IMR-90 (cell line): ENCODE results near the gene GLCE. TPM values are rescaled to one million over a fixed set of nuclear protein-coding genes. Genes with fewer than 3 reads are reported as not detected.

Experiments used
- ATAC-seq: fragments of 200-7000 bp; cut with Tn5 transposase; 2 replicates; pipeline ENCODE4 v1.9.1; 2020; ENCODE audit warnings: low read depth, mild to moderate bottlenecking, moderate library complexity
- BruUV-seq: library from RNA; stranded (reverse); fragments of 400-500 nt; replicated peaks from 2 replicates; lab custom pipeline; 2021; lab: Mats Ljungman, UMichigan
- CTCF ChIA-PET: fragments of 300-600 bp; formaldehyde crosslinking; extraction: SDS; loops from one replicate; lab custom pipeline; 2021; ENCODE audit warnings: antibody characterized with exemption; lab: Yijun Ruan, JAX
- POLR2A ChIA-PET: fragments of 300-600 bp; sonication (Branson Sonifier 250); formaldehyde crosslinking; loops from one replicate; lab custom pipeline; 2022; ENCODE audit warnings: antibody characterized with exemption; ENCODE audit not compliant: unreplicated experiment; lab: Charles Lee
- DNase-seq: peaks from one replicate; pipeline ENCODE4 v3.0.0; 2013
- H2AFZ ChIP-seq: replicated peaks from 2 replicates; pipeline ENCODE3; 2013; ENCODE audit warnings: low read length, mild to moderate bottlenecking; ENCODE audit not compliant: poor library complexity
- H2AK5ac ChIP-seq: 2 replicates; pipeline ENCODE4 v1.6.1; 2013; ENCODE audit warnings: low read depth, low read length, inconsistent platforms
- H2AK9ac ChIP-seq: replicated peaks from 2 replicates; pipeline ENCODE3; 2013; ENCODE audit warnings: mild to moderate bottlenecking, low read depth, low read length, moderate library complexity; ENCODE audit not compliant: poor library complexity
- H2BK120ac ChIP-seq: 2 replicates; pipeline ENCODE4 v1.6.1; 2013; ENCODE audit warnings: low read depth, low read length, inconsistent platforms
- H2BK15ac ChIP-seq: 3 replicates; pipeline ENCODE4 v1.6.1; 2013; ENCODE audit warnings: low read depth, low read length, inconsistent platforms
- H2BK20ac ChIP-seq: 2 replicates; pipeline ENCODE4 v1.6.1; 2013; ENCODE audit warnings: low read depth, mild to moderate bottlenecking, inconsistent platforms, low read length, moderate library complexity
- H2BK5ac ChIP-seq: 2 replicates; pipeline ENCODE4 v1.6.1; 2013; ENCODE audit warnings: mild to moderate bottlenecking, low read depth, low read length, inconsistent platforms; ENCODE audit not compliant: poor library complexity, severe bottlenecking
- H3K14ac ChIP-seq: replicated peaks from 2 replicates; pipeline ENCODE4 v1.6.1; 2013; ENCODE audit warnings: low read depth, low read length, inconsistent platforms
- H3K18ac ChIP-seq: 2 replicates; pipeline ENCODE4 v1.6.1; 2013; ENCODE audit warnings: low read depth, low read length, control low read depth
- H3K23ac ChIP-seq: 2 replicates; pipeline ENCODE4 v1.6.1; 2013; ENCODE audit warnings: low read depth, low read length, inconsistent platforms
- H3K27ac ChIP-seq: 2 replicates; pipeline ENCODE4 v1.5.1; 2013; ENCODE audit warnings: mild to moderate bottlenecking, control low read depth, low read length; ENCODE audit not compliant: insufficient read depth
- H3K27me3 ChIP-seq: 2 replicates; pipeline ENCODE4 v1.6.1; 2013; ENCODE audit warnings: low read length; ENCODE audit not compliant: control insufficient read depth, insufficient read depth
- H3K36me3 ChIP-seq: 2 replicates; pipeline ENCODE4 v1.6.1; 2013; ENCODE audit warnings: low read length, mixed read lengths; ENCODE audit not compliant: control insufficient read depth, insufficient read depth
- H3K4ac ChIP-seq: 2 replicates; pipeline ENCODE4 v1.6.1; 2013; ENCODE audit warnings: low read depth, low read length, inconsistent platforms
- H3K4me1 ChIP-seq: 2 replicates; pipeline ENCODE4 v1.6.1; 2013; ENCODE audit warnings: low read length, mixed read lengths; ENCODE audit not compliant: control insufficient read depth, insufficient read depth
- H3K4me2 ChIP-seq: 2 replicates; pipeline ENCODE4 v1.6.1; 2013; ENCODE audit warnings: low read depth, mild to moderate bottlenecking, control low read depth, low read length, moderate library complexity
- H3K4me3 ChIP-seq: 2 replicates; pipeline ENCODE4 v1.5.1; 2013; ENCODE audit warnings: low read depth, mild to moderate bottlenecking, control low read depth, low read length, moderate library complexity; ENCODE audit not compliant: insufficient read depth
- H3K56ac ChIP-seq: 2 replicates; pipeline ENCODE4 v1.6.1; 2013; ENCODE audit warnings: low read length, inconsistent platforms; ENCODE audit not compliant: insufficient read depth; ENCODE audit errors: extremely low read depth
- H3K79me1 ChIP-seq, 2 experiments: 2 replicates each; pipeline ENCODE4 v1.6.1; 2013; ENCODE audit warnings: low read length in 2 of 2, inconsistent platforms in 1 of 2, low read depth in 1 of 2
- H3K9ac ChIP-seq: 2 replicates; pipeline ENCODE4 v1.6.1; 2013; ENCODE audit warnings: low read depth, low read length, control low read depth
- H3K9me1 ChIP-seq: 2 replicates; pipeline ENCODE4 v1.6.1; 2013; ENCODE audit warnings: low read length, inconsistent platforms; ENCODE audit not compliant: insufficient read depth
- H3K9me3 ChIP-seq: 2 replicates; pipeline ENCODE4 v1.6.1; 2013; ENCODE audit warnings: low read length; ENCODE audit not compliant: control insufficient read depth, insufficient read depth
- H4K20me1 ChIP-seq: 2 replicates; pipeline ENCODE4 v1.6.1; 2013; ENCODE audit warnings: low read length, inconsistent platforms; ENCODE audit not compliant: insufficient read depth
- H4K5ac ChIP-seq: 2 replicates; pipeline ENCODE4 v1.6.1; 2013; ENCODE audit warnings: mild to moderate bottlenecking, low read depth, low read length, control low read depth
- H4K8ac ChIP-seq, 2 experiments: 2 replicates each; pipeline ENCODE4 v1.6.1; 2013; ENCODE audit warnings: low read depth in 2 of 2, low read length in 2 of 2, control low read depth in 1 of 2, inconsistent platforms in 1 of 2
- H4K91ac ChIP-seq: 2 replicates; pipeline ENCODE4 v1.6.1; 2013; ENCODE audit warnings: low read depth, low read length, inconsistent platforms; ENCODE audit not compliant: insufficient read depth
- BHLHE40 ChIP-seq: fragments of 150-350 bp; IDR thresholded peaks from 2 replicates; pipeline ENCODE4 v1.6.1; 2016; ENCODE audit warnings: mild to moderate bottlenecking, low read depth, low read length
- CEBPB ChIP-seq: IDR thresholded peaks from 2 replicates; pipeline ENCODE4 v1.6.1; 2012; ENCODE audit warnings: low read depth, low read length, improper control_type of control experiment
- CHD1 ChIP-seq: IDR thresholded peaks from 2 replicates; pipeline ENCODE4 v1.6.1; 2012; ENCODE audit warnings: low read depth, low read length, improper control_type of control experiment
- ELK1 ChIP-seq: fragments of 150-350 bp; IDR thresholded peaks from 2 replicates; pipeline ENCODE4 v1.6.1; 2016; ENCODE audit warnings: low read depth, mild to moderate bottlenecking, low read length, moderate library complexity, borderline replicate concordance
- FOS ChIP-seq: fragments of 150-350 bp; IDR thresholded peaks from 2 replicates; pipeline ENCODE4 v1.6.1; 2016; ENCODE audit warnings: low read depth, low read length
- MAFK ChIP-seq: IDR thresholded peaks from 2 replicates; pipeline ENCODE4 v1.6.1; 2012; ENCODE audit warnings: low read depth, low read length, improper control_type of control experiment
- MAZ ChIP-seq: IDR thresholded peaks from 2 replicates; pipeline ENCODE4 v1.6.1; 2012; ENCODE audit warnings: low read depth, mild to moderate bottlenecking, low read length, improper control_type of control experiment, moderate library complexity, borderline replicate concordance
- MXI1 ChIP-seq: IDR thresholded peaks from 2 replicates; pipeline ENCODE4 v1.6.1; 2012; ENCODE audit warnings: low read depth, mild to moderate bottlenecking, low read length, moderate library complexity, borderline replicate concordance
- NFE2L2 ChIP-seq: fragments of 150-350 bp; IDR thresholded peaks from 2 replicates; pipeline ENCODE4 v1.6.1; 2016; ENCODE audit warnings: low read depth, mild to moderate bottlenecking, low read length
- POLR2A ChIP-seq: IDR thresholded peaks from 2 replicates; pipeline ENCODE4 v1.6.1; 2012; ENCODE audit warnings: mild to moderate bottlenecking, low read depth, low read length
- RCOR1 ChIP-seq: IDR thresholded peaks from 2 replicates; pipeline ENCODE4 v1.6.1; 2012; ENCODE audit warnings: mild to moderate bottlenecking, low read length, improper control_type of control experiment; ENCODE audit not compliant: insufficient replicate concordance
- SMC3 ChIP-seq: fragments of 150-350 bp; IDR thresholded peaks from 2 replicates; pipeline ENCODE4 v1.6.1; 2016; ENCODE audit warnings: low read depth, mild to moderate bottlenecking, antibody characterized with exemption, low read length, moderate library complexity
- USF2 ChIP-seq: fragments of 150-350 bp; IDR thresholded peaks from 2 replicates; pipeline ENCODE4 v1.6.1; 2017; ENCODE audit warnings: mild to moderate bottlenecking, antibody characterized with exemption, low read length, low read depth
- WGBS, 2 experiments: methylation state at CpG; one replicate each; pipeline versions ENCODE4 v1.1.5 to v1.1.7; 2013; ENCODE audit warnings: missing lambda C conversion rate in 2 of 2; ENCODE audit not compliant: insufficient read length in 1 of 2; ENCODE audit errors: extremely low coverage in 2 of 2; 5-methylcytosine and 5-hydroxymethylcytosine counted together
- dilution Hi-C: fragments of 300-500 bp; cut with HindIII; formaldehyde crosslinking; loops from one replicate; pipeline ENCODE4 v1.14.3; 2018; ENCODE audit warnings: low sequenced_read_pairs; ENCODE audit not compliant: unreplicated experiment
- in situ Hi-C: fragments of 300-500 bp; cut with MboI; formaldehyde crosslinking; loops from 3 replicates; pipeline ENCODE4 v1.14.3; 2019; ENCODE audit warnings: low sequenced_read_pairs, inconsistent platforms, mixed read lengths
- intact Hi-C: fragments of 100-400 bp; cut with micrococcal nuclease; formaldehyde crosslinking; loops from 2 replicates; pipeline ENCODE4 v1.10.0; 2022
- polyA plus RNA-seq, 3 experiments: library from polyadenylated mRNA; depleted of rRNA; stranded (reverse); fragments of >200 nt; gene quantifications; 2 replicates each; pipeline ENCODE4 v1.2.3, GENCODE V29; 2012; ENCODE audit warnings: low replicate concordance in 1 of 3
- total RNA-seq: library from RNA; depleted of rRNA; stranded (reverse); fragments of >200 nt; gene quantifications from 2 replicates; pipeline ENCODE4 v1.2.3, GENCODE V29; 2012

GLCE gene
- total and polyA plus RNA-seq, 2 of the 4 experiments (the other 2 are of a cell fraction), result 15.3 to 29.6 TPM

- no peaks in the 10 kb centered on the region for H3K27me3 ChIP-seq
- H4K20me1 ChIP-seq, result 0 out of 2 replicates have a peak, but pooled peaks cover 5% of the 10 kb centered on the region
- H2BK20ac ChIP-seq, result no peak overlapping the region
- no peak overlapping the region for H3K4me3 ChIP-seq
- H3K4me2 ChIP-seq, result no peak overlapping the region
- no peak overlapping the region for H2BK5ac ChIP-seq
- no peak overlapping the region for H2AK9ac ChIP-seq
- H3K27ac ChIP-seq, result no peak overlapping the region
- BruUV-seq, result no TSS peak
- POLR2A ChIA-PET, result no interaction called here
- no peak overlapping the region for H2BK120ac ChIP-seq
- TF ChIP-seq BHLHE40, result no peak
- no peak for TF ChIP-seq POLR2A
- TF ChIP-seq RCOR1, result no peak
- TF ChIP-seq MAZ, result no peak
- no peak for TF ChIP-seq USF2
- no peak for TF ChIP-seq ELK1
- TF ChIP-seq MAFK, result no peak
- TF ChIP-seq CHD1, result no peak
- no peak for TF ChIP-seq FOS
- TF ChIP-seq MXI1, result no peak
- no peak for TF ChIP-seq NFE2L2
- TF ChIP-seq SMC3, result no peak
- no peak for TF ChIP-seq CEBPB
- no CpG with 5 or more reads among the region's 3 CpGs for WGBS, 2 experiments
- H3K23ac ChIP-seq, result no peak overlapping the region
- H2BK15ac ChIP-seq, result no peak overlapping the region
- CTCF ChIA-PET, result interaction anchor here (0.9 kb wide), 1 partner anchor 12 kb away, joined by 3 read pairs; no protein-coding TSS in a partner anchor
- peaks cover 11 to 47% of the 10 kb centered on the region in 2 experiments for H3K79me1 ChIP-seq
- no peaks in the 10 kb centered on the region for H3K36me3 ChIP-seq
- no peaks in the 10 kb centered on the region for H3K9me3 ChIP-seq
- ATAC-seq (no peak), DNase-seq (no peak)
- H3K14ac ChIP-seq, result no peak overlapping the region
- dilution Hi-C loops, result no loop called here
- H3K56ac ChIP-seq, result no peak overlapping the region
- no peak overlapping the region for H4K91ac ChIP-seq
- H3K4ac ChIP-seq, result no peak overlapping the region
- H2AFZ ChIP-seq, result no peak overlapping the region
- no peak overlapping the region for H4K5ac ChIP-seq
- in situ Hi-C loops, result no loop called here
- intact Hi-C loops, result loop anchor here (5.0 to 10.0 kb wide), 2 partner anchors 49 to 292 kb away; partner anchors contain the start of gene RPLP1
- H3K9me1 ChIP-seq, result peaks cover 3% of the 10 kb centered on the region
- peaks cover 2% of the 10 kb centered on the region; the same call in 1 of the 2 replicates for H3K4me1 ChIP-seq
- no peak overlapping the region for H3K9ac ChIP-seq
- H2AK5ac ChIP-seq, result no peak overlapping the region
- H4K8ac ChIP-seq, result no peak overlapping the region
- H3K18ac ChIP-seq, result no peak overlapping the region
Measured at GRCh38 chr15:69163141-69163669, 2.8 kb downstream of the GLCE start.
